Suprapubic skin (tissue), 4 donors: ENCODE results near the gene CADM1. TPM values are rescaled to one million over a fixed set of nuclear protein-coding genes. Genes with fewer than 3 reads are reported as not detected.

Experiments
- DNase-seq, 2 donors: peaks; one replicate each; pipeline ENCODE4 v3.0.0-alpha.2; 2019; ENCODE audit warnings: low spot score in 2 of 2
- H3K27ac ChIP-seq: fragments of 200-600 bp; sonication (generic); one replicate; pipeline ENCODE4 v1.5.1; 2019
- H3K27me3 ChIP-seq: fragments of 200-600 bp; sonication (generic); one replicate; pipeline ENCODE4 v1.5.1; 2019
- H3K36me3 ChIP-seq: fragments of 200-600 bp; sonication (generic); one replicate; pipeline ENCODE4 v1.5.1; 2019
- H3K4me1 ChIP-seq: fragments of 200-600 bp; sonication (generic); one replicate; pipeline ENCODE4 v1.5.1; 2019
- H3K4me3 ChIP-seq: fragments of 200-600 bp; sonication (generic); one replicate; pipeline ENCODE4 v1.5.1; 2019; ENCODE audit warnings: mild to moderate bottlenecking
- H3K9me3 ChIP-seq: fragments of 200-600 bp; sonication (generic); one replicate; pipeline ENCODE4 v1.5.1; 2019
- CTCF ChIP-seq, 2 donors: fragments of 200-600 bp in 1 of 2; fragments of 450-650 bp in 1 of 2; sonication (generic) in 1 of 2; IDR thresholded peaks; one replicate each; pipeline ENCODE4 v1.5.1; 2016 to 2019; ENCODE audit warnings: antibody characterized with exemption in 2 of 2, mild to moderate bottlenecking in 1 of 2, moderate library complexity in 1 of 2
- EP300 ChIP-seq: sonication (generic); formaldehyde crosslinking; IDR thresholded peaks from one replicate; pipeline ENCODE4 v1.6.1; 2017; ENCODE audit warnings: antibody characterized with exemption
- POLR2A ChIP-seq, 2 donors: fragments of 450-650 bp; IDR thresholded peaks; one replicate each; pipeline ENCODE4 v1.6.1; 2017; ENCODE audit warnings: antibody characterized with exemption in 2 of 2, mild to moderate bottlenecking in 2 of 2, moderate library complexity in 2 of 2
- POLR2AphosphoS5 ChIP-seq, 3 donors: sonication (generic); formaldehyde crosslinking; IDR thresholded peaks; one replicate each; pipeline ENCODE4 v1.6.1; 2017; ENCODE audit warnings: antibody characterized with exemption in 3 of 3
- WGBS: methylation state at CpG from one replicate; pipeline ENCODE4 v1.1.5; 2018; 5-methylcytosine and 5-hydroxymethylcytosine counted together
- total RNA-seq, 4 donors: library from RNA; depleted of rRNA; stranded (reverse); fragments of >200 nt; gene quantifications; one replicate each; pipeline ENCODE4 v1.1.0, GENCODE V29; 2016

The CADM1 gene
- total RNA-seq, 4 donors from 2014 or later, result 13.3 to 26.2 (median 15.3) TPM

- no peak for DNase-seq
- H3K9me3 ChIP-seq, result no peaks in the 10 kb centered on the region
- H3K4me3 ChIP-seq, result no peak overlapping the region
- no peaks in the 10 kb centered on the region for H3K36me3 ChIP-seq
- H3K27ac ChIP-seq, result no peak overlapping the region
- H3K27me3 ChIP-seq, result no peaks in the 10 kb centered on the region
- no peak for TF ChIP-seq EP300
- TF ChIP-seq POLR2A (IDR thresholded peaks at IDR 0.05), result no peak
- TF ChIP-seq POLR2AphosphoS5 (IDR thresholded peaks at IDR 0.05), result no peak
- no peak for TF ChIP-seq CTCF (IDR thresholded peaks at IDR 0.05)
- no peaks in the 10 kb centered on the region for H3K4me1 ChIP-seq
- WGBS, result 78% methylated on average over 3 of the region's 3 CpGs
Observed at GRCh38 chr11:115471367-115471766, 32.8 kb downstream of the CADM1 start.

- H3K4me1 ChIP-seq, result no peaks in the 10 kb centered on the region
- H3K27ac ChIP-seq, result no peak overlapping the region
- 88% methylated on average over 3 of the region's 3 CpGs for WGBS
- TF ChIP-seq EP300 (no peak), POLR2AphosphoS5 (IDR thresholded peaks at IDR 0.05) (no peak), POLR2A (IDR thresholded peaks at IDR 0.05) (no peak), CTCF (IDR thresholded peaks at IDR 0.05) (no peak)
- H3K36me3 ChIP-seq, result no peaks in the 10 kb centered on the region
- H3K4me3 ChIP-seq, result no peak overlapping the region
- DNase-seq, result no peak
- H3K27me3 ChIP-seq, result no peaks in the 10 kb centered on the region
- no peaks in the 10 kb centered on the region for H3K9me3 ChIP-seq
Observed at GRCh38 chr11:115470928-115471327, 33.3 kb downstream of the CADM1 start.

- no peak for TF ChIP-seq POLR2A (IDR thresholded peaks at IDR 0.05)
- no peak for TF ChIP-seq POLR2AphosphoS5 (IDR thresholded peaks at IDR 0.05)
- TF ChIP-seq EP300, result no peak
- TF ChIP-seq CTCF (IDR thresholded peaks at IDR 0.05), result no peak
- WGBS, result 80% methylated on average over 3 of the region's 3 CpGs
- H3K9me3 ChIP-seq, result no peaks in the 10 kb centered on the region
Observed at GRCh38 chr11:115469361-115469760, 34.9 kb downstream of the CADM1 start.

GRCh38 chr11:115466122-115466521, 38.1 kb downstream of the CADM1 start:
- Histone ChIP-seq H3K27me3 (no peaks in the 10 kb centered on the region), H3K27ac (no peak overlapping the region), H3K9me3 (no peaks in the 10 kb centered on the region), H3K4me3 (no peak overlapping the region), H3K4me1 (no peaks in the 10 kb centered on the region), H3K36me3 (no peaks in the 10 kb centered on the region)
- TF ChIP-seq EP300 (no peak), CTCF (IDR thresholded peaks at IDR 0.05) (no peak), POLR2A (IDR thresholded peaks at IDR 0.05) (no peak), POLR2AphosphoS5 (IDR thresholded peaks at IDR 0.05) (no peak)
- no peak for DNase-seq
- 86% methylated on average over 3 of the region's 3 CpGs for WGBS

More at GRCh38 chr11:115469361-115469760, 34.9 kb downstream of the CADM1 start:
- no peaks in the 10 kb centered on the region for H3K36me3 ChIP-seq
- H3K27me3 ChIP-seq, result no peaks in the 10 kb centered on the region
- H3K27ac ChIP-seq, result no peak overlapping the region
- DNase-seq, result no peak
- H3K4me1 ChIP-seq, result no peaks in the 10 kb centered on the region
- H3K4me3 ChIP-seq, result no peak overlapping the region

- 71% methylated on average over 2 of the region's 2 CpGs for WGBS
- TF ChIP-seq EP300, result no peak
- TF ChIP-seq POLR2A (IDR thresholded peaks at IDR 0.05), result no peak
- no peak for TF ChIP-seq CTCF (IDR thresholded peaks at IDR 0.05)
- no peak overlapping the region for H3K27ac ChIP-seq
- H3K4me3 ChIP-seq, result no peak overlapping the region
- no peaks in the 10 kb centered on the region for H3K9me3 ChIP-seq
- DNase-seq, result no peak
- no peaks in the 10 kb centered on the region for H3K27me3 ChIP-seq
- no peaks in the 10 kb centered on the region for H3K36me3 ChIP-seq
- H3K4me1 ChIP-seq, result no peaks in the 10 kb centered on the region
Observed at GRCh38 chr11:115464269-115464668, 39.9 kb downstream of the CADM1 start.
